Measurements from ENCODE around the gene MMP15. TPM values are rescaled to one million over a fixed set of nuclear protein-coding genes. Genes with fewer than 3 reads are reported as not detected.
"Not testable (repeated sequence)": the region's sequence is repeated elsewhere in the genome, so short reads cannot be mapped to it uniquely, and the experiment has no call there.

MMP15 gene
- total RNA-seq, 1 experiment from 2014 or later: 55.5 TPM

DNA sequence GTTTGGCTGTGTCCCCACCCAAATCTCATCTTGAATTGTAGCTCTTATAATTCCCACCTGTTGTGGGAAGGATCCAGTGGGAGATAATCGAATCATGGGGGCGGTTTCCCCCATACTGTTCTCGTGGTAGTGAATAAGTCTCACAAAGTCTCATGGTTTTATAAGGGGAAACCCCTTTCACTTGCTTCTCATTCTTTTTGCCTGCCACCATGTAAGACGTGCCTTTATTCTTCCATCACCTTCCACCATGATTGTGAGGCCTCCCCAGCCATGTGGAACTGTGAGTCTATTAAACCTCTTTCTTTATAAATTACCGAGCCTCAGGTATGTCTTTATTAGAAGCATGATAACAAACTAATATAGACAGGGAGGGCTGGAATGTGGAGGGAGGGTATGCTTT lies 46.6 kb downstream of the MMP15 start:
- POLR2A ChIA-PET; H3K36me3 Mint-ChIP-seq; H3K4me3 Mint-ChIP-seq; CTCF ChIA-PET; H3K27ac Mint-ChIP-seq; ATAC-seq; H3K4me1 Mint-ChIP-seq; DNase-seq (ENCODE audit: low spot score): not testable (repeated sequence)
- peaks cover 13% of the 10 kb centered on the region for H3K27me3 Mint-ChIP-seq (ENCODE audit: low read depth)
- H3K9me3 Mint-ChIP-seq: peaks cover 24% of the 10 kb centered on the region

DNA sequence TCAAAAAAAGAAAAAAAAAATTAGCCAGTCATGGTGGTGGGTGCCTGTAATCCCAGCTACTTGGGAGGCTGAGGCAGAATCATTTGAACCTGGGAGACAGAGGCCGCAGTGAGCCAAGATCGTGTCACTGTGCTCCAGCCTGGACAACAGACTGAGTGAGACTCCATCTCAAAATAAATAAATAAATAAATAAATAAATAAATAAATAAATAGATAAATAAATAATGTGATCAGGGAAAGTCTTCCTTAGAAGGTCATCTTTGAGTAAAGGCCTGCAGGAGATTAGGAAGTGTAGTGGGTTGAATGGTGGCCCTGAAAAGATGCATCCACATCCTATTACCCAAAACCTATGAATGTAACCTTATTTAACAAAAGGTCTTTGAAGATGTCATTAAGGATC lies 47.5 kb downstream of the MMP15 start:
- DNase-seq (ENCODE audit: low spot score); H3K4me3 Mint-ChIP-seq; ATAC-seq; H3K36me3 Mint-ChIP-seq; H3K27ac Mint-ChIP-seq; H3K4me1 Mint-ChIP-seq; POLR2A ChIA-PET: not testable (repeated sequence)
- peaks cover 17% of the 10 kb centered on the region for H3K27me3 Mint-ChIP-seq (ENCODE audit: low read depth)
- H3K9me3 Mint-ChIP-seq: peaks cover 31% of the 10 kb centered on the region
- CTCF ChIA-PET: interaction anchor here (0.6 kb wide), 1 partner anchor 39 kb away, joined by 3 read pairs; no protein-coding TSS in a partner anchor
- peak; percentile 23; the same call in 1 of the 2 replicates for TF ChIP-seq HMGA2 (CRISPR knock-in tag; IDR thresholded peaks at IDR 0.05)

DNA sequence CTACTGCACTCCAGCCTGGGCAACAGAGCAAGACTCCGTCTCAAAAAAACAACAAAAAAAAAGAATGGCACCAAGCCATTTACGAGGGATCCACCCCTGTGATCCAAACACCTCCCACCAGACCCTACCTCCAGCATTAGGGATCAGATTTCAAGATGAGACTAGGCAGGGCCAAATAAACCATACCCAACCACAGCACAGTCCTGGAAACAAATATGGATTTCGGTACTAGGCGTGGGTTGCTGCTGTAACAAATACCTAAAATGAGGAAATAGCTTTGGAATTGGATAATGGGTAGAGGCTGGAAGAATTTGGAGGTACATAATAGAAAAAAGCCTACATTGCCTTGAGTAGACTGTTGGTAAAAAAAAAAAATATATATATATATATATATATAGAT lies 49.1 kb downstream of the MMP15 start:
- Mint-ChIP-seq H3K27ac (no peak overlapping the region), H3K36me3 (peaks cover 6% of the 10 kb centered on the region), H3K9me3 (peaks cover 31% of the 10 kb centered on the region), H3K27me3 (ENCODE audit: low read depth) (peaks cover 17% of the 10 kb centered on the region), H3K4me3 (no peak overlapping the region), H3K4me1 (no peaks in the 10 kb centered on the region)
- TF ChIP-seq EMX1 (CRISPR knock-in tag; IDR thresholded peaks at IDR 0.05): no peak
- TF ChIP-seq, protein P1, sequence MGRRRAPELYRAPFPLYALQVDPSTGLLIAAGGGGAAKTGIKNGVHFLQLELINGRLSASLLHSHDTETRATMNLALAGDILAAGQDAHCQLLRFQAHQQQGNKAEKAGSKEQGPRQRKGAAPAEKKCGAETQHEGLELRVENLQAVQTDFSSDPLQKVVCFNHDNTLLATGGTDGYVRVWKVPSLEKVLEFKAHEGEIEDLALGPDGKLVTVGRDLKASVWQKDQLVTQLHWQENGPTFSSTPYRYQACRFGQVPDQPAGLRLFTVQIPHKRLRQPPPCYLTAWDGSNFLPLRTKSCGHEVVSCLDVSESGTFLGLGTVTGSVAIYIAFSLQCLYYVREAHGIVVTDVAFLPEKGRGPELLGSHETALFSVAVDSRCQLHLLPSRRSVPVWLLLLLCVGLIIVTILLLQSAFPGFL (CRISPR knock-in tag; IDR thresholded peaks at IDR 0.05; ENCODE audit: borderline replicate concordance): no peak
- no peak for TF ChIP-seq ATF1 (CRISPR knock-in tag; IDR thresholded peaks at IDR 0.05)
- CTCF ChIA-PET: no interaction called here
- no peak for DNase-seq (ENCODE audit: low spot score)
- ATAC-seq: no peak
- POLR2A ChIA-PET: no interaction called here

DNA sequence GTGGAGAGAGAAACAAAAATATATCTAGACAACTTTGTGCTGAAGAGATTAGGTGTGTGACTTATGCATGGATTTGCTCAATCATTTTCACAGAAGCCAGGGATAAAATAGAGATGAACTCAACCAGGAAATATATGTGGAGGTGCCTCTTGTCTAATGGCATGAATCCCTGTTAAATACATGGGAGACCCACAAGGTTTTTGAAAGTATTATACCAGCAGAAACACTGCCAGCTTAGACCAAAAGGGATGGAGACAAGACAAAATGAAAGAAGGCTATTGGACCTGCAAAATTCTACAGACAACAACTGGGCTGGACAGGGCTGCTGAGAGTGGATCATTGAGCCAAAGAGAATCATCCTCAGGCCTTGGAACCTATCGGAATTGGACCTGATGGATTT lies 51.0 kb downstream of the MMP15 start:
- no peak for DNase-seq (ENCODE audit: low spot score)
- Mint-ChIP-seq H3K9me3 (peaks cover 30% of the 10 kb centered on the region), H3K4me1 (no peaks in the 10 kb centered on the region), H3K27ac (no peak overlapping the region), H3K36me3 (peaks cover 6% of the 10 kb centered on the region), H3K27me3 (ENCODE audit: low read depth) (peaks cover 17% of the 10 kb centered on the region), H3K4me3 (no peak overlapping the region)
- no peak for ATAC-seq
- ChIA-PET CTCF (no interaction called here), POLR2A (no interaction called here)
- TF ChIP-seq OVOL2 (CRISPR knock-in tag; IDR thresholded peaks at IDR 0.05; ENCODE audit: borderline replicate concordance) (no peak), KAT7 (CRISPR knock-in tag; IDR thresholded peaks at IDR 0.05; ENCODE audit: borderline replicate concordance) (no peak), PRRX2 (CRISPR knock-in tag; IDR thresholded peaks at IDR 0.05) (no peak), IRF2 (CRISPR knock-in tag; IDR thresholded peaks at IDR 0.05; ENCODE audit: borderline replicate concordance, low read depth) (no peak), USF1 (CRISPR knock-in tag; IDR thresholded peaks at IDR 0.05) (no peak), ZNF671 (CRISPR knock-in tag; IDR thresholded peaks at IDR 0.05) (no peak), NR2C2 (CRISPR knock-in tag; IDR thresholded peaks at IDR 0.05) (no peak), AFF4 (CRISPR knock-in tag; IDR thresholded peaks at IDR 0.05; ENCODE audit: borderline replicate concordance) (no peak), FOXJ3 (CRISPR knock-in tag; IDR thresholded peaks at IDR 0.05; ENCODE audit: borderline replicate concordance) (no peak), NR1H2 (CRISPR knock-in tag; IDR thresholded peaks at IDR 0.05) (no peak), HMGXB4 (CRISPR knock-in tag; IDR thresholded peaks at IDR 0.05) (no peak), TP53 (CRISPR knock-in tag; IDR thresholded peaks at IDR 0.05) (no peak), FOXP1 (CRISPR knock-in tag; IDR thresholded peaks at IDR 0.05; ENCODE audit: borderline replicate concordance) (no peak), ELF4 (CRISPR knock-in tag; IDR thresholded peaks at IDR 0.05; ENCODE audit: low read depth) (no peak), JUN (CRISPR knock-in tag; IDR thresholded peaks at IDR 0.05) (no peak), HMGA2 (CRISPR knock-in tag; IDR thresholded peaks at IDR 0.05) (no peak)
- TF ChIP-seq, protein P2, sequence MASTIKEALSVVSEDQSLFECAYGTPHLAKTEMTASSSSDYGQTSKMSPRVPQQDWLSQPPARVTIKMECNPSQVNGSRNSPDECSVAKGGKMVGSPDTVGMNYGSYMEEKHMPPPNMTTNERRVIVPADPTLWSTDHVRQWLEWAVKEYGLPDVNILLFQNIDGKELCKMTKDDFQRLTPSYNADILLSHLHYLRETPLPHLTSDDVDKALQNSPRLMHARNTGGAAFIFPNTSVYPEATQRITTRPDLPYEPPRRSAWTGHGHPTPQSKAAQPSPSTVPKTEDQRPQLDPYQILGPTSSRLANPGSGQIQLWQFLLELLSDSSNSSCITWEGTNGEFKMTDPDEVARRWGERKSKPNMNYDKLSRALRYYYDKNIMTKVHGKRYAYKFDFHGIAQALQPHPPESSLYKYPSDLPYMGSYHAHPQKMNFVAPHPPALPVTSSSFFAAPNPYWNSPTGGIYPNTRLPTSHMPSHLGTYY (CRISPR knock-in tag; IDR thresholded peaks at IDR 0.05): no peak
